Adrenal gland (tissue), 12 donors: ENCODE measurements around the gene SELENOO. TPM values are rescaled to one million over a fixed set of nuclear protein-coding genes. Genes with fewer than 3 reads are reported as not detected.

ENCODE experiments used
- DNase-seq, 7 donors: peaks; one replicate each; pipeline ENCODE4 v3.0.0-alpha.2; 2019 to 2020
- H3K27ac ChIP-seq, 5 donors: fragments of 200-600 bp; sonication (generic) in 4 of 5; 1 replicate in 3 of 5; 2 replicates in 2 of 5; pipeline versions ENCODE4 v1.5.1 to v1.8.0; 2016 to 2020; ENCODE audit warnings: mild to moderate bottlenecking in 1 of 5
- H3K27me3 ChIP-seq: fragments of 200-600 bp; 2 replicates; pipeline ENCODE4 v1.8.0; 2021
- H3K36me3 ChIP-seq, 2 donors: fragments of 200-600 bp; replicated peaks in 1 of 2; 1 replicate in 1 of 2; 2 replicates in 1 of 2; pipeline versions ENCODE4 v1.5.1 to v1.8.0; 2018 to 2022
- H3K4me1 ChIP-seq, 2 donors: fragments of 200-600 bp; replicated peaks in 1 of 2; 1 replicate in 1 of 2; 2 replicates in 1 of 2; pipeline versions ENCODE4 v1.5.1 to v1.8.0; 2018 to 2021
- H3K4me3 ChIP-seq, 4 donors: fragments of 200-600 bp; sonication (generic) in 3 of 4; one replicate each; pipeline ENCODE4 v1.5.1; 2016 to 2018
- H3K9me3 ChIP-seq, 3 donors: fragments of 200-600 bp; sonication (generic) in 1 of 3; replicated peaks in 1 of 3; 1 replicate in 2 of 3; 2 replicates in 1 of 3; pipeline versions ENCODE4 v1.5.1 to v1.8.0; 2016 to 2021
- POLR2A ChIP-seq, 2 donors: fragments of 450-650 bp; IDR thresholded peaks; one replicate each; pipeline ENCODE4 v1.6.1; 2017; ENCODE audit warnings: antibody characterized with exemption in 2 of 2, mild to moderate bottlenecking in 2 of 2, moderate library complexity in 1 of 2
- WGBS, 4 donors: extraction: QIAGEN DNeasy Blood & Tissue Kit in 2 of 4; methylation state at CpG; one replicate each; pipeline versions ENCODE4 v1.1.5 to v1.1.7; 2013 to 2017; 5-methylcytosine and 5-hydroxymethylcytosine counted together
- intact Hi-C, 2 donors: fragments of 100-400 bp; cut with DNase I; formaldehyde crosslinking; loops; one replicate each; pipeline versions ENCODE4 v1.14.1 to v1.15.0; 2022 to 2023
- polyA plus RNA-seq, 3 donors: library from polyadenylated mRNA; stranded (reverse); fragments of 200-250 nt in 2 of 3; fragments of 350-450 nt in 1 of 3; fragmentation: Illumina TruSeq in 1 of 3; extraction: RNeasy Lipid Tissue Mini Kit (QIAGEN cat#74804) in 1 of 3; gene quantifications; one replicate each; pipeline ENCODE4 v1.2.3, GENCODE V29; 2013 to 2014
- total RNA-seq, 9 donors: library from RNA; depleted of rRNA in 4 of 9; stranded (reverse); fragments of >200 nt in 4 of 9; fragments of 120-200 nt in 1 of 9; fragmentation: NEBNext Ultra II Directional in 1 of 9; extraction: Animal tissue kit (Norgen Biotek cat#: 25700) in 1 of 9; gene quantifications; one replicate each; pipeline versions ENCODE4 v1.1.0 to v1.2.4, GENCODE V29; 2013 to 2023
- TF ChIP-seq, protein P1 (sequence below), 6 experiments: fragments of 450-650 bp in 4 of 6; fragments of 200-600 bp in 2 of 6; sonication (generic) in 1 of 6; IDR thresholded peaks; 1 replicate in 5 of 6; 2 replicates in 1 of 6; pipeline versions ENCODE4 v1.5.1 to v1.8.0; 2016 to 2021; ENCODE audit warnings: antibody characterized with exemption in 6 of 6, mild to moderate bottlenecking in 2 of 6, moderate library complexity in 1 of 6
- donor health status: healthy with polysubstance abuse.
- donor health status: Bipolar disorder and iron deficiency.
- donor health status: DM: yes; HTN: yes; CAD: no.
- donor health status: DM: no; HTN: no; CAD: no.
- donor health status: DM: no; HTN: no; CAD: no.
- donor health status: DM: yes; HTN: yes; CAD: no.

SELENOO gene
- total and polyA plus RNA-seq, 12 donors = 1.9 to 89.0 (median 35.8) TPM

DNA sequence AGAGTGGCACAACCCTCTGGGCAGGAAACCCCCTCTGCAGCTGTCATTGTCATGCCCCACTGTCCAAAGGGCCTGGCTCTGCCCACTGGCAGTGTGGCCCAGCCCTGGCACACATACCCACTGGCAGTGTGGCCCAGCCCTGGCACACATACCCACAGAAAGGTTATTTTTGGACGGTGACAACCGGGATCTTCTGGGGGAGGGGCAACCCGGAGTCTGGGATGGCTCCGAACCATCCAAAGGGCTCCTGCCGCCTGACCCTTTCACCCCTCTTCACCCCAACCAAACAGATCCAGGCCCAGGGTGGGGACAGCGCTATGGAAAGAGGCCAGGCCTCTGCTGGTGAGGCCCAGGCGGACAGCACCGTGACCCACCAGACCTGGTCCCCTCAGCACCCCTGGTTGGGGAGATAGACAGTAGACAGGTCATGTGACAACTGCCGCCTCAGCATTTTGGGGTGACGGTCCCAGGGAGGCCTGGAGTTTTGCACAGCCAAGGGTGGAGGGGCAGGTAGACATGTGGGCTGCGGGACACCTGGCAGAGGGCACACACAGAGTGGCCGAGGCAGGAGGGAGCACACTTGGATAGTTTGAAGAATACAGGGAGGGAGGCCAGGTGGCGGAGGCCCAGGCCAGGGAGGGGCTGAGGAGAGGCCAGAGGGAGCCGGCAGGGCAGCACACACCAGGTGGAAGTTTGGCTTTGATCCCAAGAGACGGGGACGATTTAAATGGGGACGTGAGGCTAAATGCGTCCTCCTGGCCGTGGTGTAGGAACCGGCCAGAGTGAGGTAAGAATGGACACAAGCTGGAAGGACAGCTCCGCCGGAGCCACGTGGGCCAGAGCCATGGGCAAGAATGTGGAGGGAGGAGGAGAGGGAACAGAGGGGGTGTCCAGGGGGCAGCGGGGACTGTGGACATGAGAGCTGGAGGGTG lies 57.8 kb downstream of the SELENOO start:
- Histone ChIP-seq H3K4me1 (no peaks in the 10 kb centered on the region), H3K27me3 (no peaks in the 10 kb centered on the region), H3K36me3 (no peaks in the 10 kb centered on the region), H3K4me3 (no peak overlapping the region), H3K9me3 (no peaks in the 10 kb centered on the region), H3K27ac (no peak overlapping the region)
- TF ChIP-seq POLR2A (IDR thresholded peaks at IDR 0.05) = no peak
- TF ChIP-seq, protein P1, sequence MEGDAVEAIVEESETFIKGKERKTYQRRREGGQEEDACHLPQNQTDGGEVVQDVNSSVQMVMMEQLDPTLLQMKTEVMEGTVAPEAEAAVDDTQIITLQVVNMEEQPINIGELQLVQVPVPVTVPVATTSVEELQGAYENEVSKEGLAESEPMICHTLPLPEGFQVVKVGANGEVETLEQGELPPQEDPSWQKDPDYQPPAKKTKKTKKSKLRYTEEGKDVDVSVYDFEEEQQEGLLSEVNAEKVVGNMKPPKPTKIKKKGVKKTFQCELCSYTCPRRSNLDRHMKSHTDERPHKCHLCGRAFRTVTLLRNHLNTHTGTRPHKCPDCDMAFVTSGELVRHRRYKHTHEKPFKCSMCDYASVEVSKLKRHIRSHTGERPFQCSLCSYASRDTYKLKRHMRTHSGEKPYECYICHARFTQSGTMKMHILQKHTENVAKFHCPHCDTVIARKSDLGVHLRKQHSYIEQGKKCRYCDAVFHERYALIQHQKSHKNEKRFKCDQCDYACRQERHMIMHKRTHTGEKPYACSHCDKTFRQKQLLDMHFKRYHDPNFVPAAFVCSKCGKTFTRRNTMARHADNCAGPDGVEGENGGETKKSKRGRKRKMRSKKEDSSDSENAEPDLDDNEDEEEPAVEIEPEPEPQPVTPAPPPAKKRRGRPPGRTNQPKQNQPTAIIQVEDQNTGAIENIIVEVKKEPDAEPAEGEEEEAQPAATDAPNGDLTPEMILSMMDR (IDR thresholded peaks at IDR 0.05) = no peak
- DNase-seq = no peak
- 80 to 84% (median 82%) methylated on average over 16 to 24 of the region's 24 CpGs for WGBS, 4 donors
- intact Hi-C loops = loop anchor here in 1 of 2 donors (10.0 kb wide), 1 partner anchor 356 kb away; no protein-coding TSS in a partner anchor

GRCh38 chr22:50259302-50259701 lies 58.5 kb downstream of the SELENOO start:
- Histone ChIP-seq H3K9me3 (no peaks in the 10 kb centered on the region), H3K4me1 (no peaks in the 10 kb centered on the region), H3K27ac (no peak overlapping the region), H3K36me3 (no peaks in the 10 kb centered on the region), H3K4me3 (no peak overlapping the region), H3K27me3 (no peaks in the 10 kb centered on the region)
- TF ChIP-seq, protein P1 (IDR thresholded peaks at IDR 0.05) = no peak
- TF ChIP-seq POLR2A (IDR thresholded peaks at IDR 0.05) = no peak
- 80 to 93% (median 89%) methylated on average over 13 to 15 of the region's 15 CpGs for WGBS, 4 donors
- intact Hi-C loops = loop anchor here in 1 of 2 donors (10.0 kb wide), 1 partner anchor 355 kb away; no protein-coding TSS in a partner anchor
- no peak for DNase-seq

GRCh38 chr22:50260434-50260800 lies 59.6 kb downstream of the SELENOO start:
- no peaks in the 10 kb centered on the region for H3K9me3 ChIP-seq
- DNase-seq = no peak
- peak overlapping the region in 2 of 4 donors; percentile 16 to 57 for H3K4me3 ChIP-seq
- no peaks in the 10 kb centered on the region for H3K36me3 ChIP-seq
- peak overlapping the region in 1 of 5 donors; percentile 66 for H3K27ac ChIP-seq
- no peaks in the 10 kb centered on the region for H3K27me3 ChIP-seq
- H3K4me1 ChIP-seq = no peaks in the 10 kb centered on the region
- 30 to 67% (median 41%) methylated on average over 1 to 11 of the region's 11 CpGs for WGBS, 4 donors
- intact Hi-C loops = no loop called here
- no peak for TF ChIP-seq POLR2A (IDR thresholded peaks at IDR 0.05)
- TF ChIP-seq, protein P1 (IDR thresholded peaks at IDR 0.05) = no peak

DNA sequence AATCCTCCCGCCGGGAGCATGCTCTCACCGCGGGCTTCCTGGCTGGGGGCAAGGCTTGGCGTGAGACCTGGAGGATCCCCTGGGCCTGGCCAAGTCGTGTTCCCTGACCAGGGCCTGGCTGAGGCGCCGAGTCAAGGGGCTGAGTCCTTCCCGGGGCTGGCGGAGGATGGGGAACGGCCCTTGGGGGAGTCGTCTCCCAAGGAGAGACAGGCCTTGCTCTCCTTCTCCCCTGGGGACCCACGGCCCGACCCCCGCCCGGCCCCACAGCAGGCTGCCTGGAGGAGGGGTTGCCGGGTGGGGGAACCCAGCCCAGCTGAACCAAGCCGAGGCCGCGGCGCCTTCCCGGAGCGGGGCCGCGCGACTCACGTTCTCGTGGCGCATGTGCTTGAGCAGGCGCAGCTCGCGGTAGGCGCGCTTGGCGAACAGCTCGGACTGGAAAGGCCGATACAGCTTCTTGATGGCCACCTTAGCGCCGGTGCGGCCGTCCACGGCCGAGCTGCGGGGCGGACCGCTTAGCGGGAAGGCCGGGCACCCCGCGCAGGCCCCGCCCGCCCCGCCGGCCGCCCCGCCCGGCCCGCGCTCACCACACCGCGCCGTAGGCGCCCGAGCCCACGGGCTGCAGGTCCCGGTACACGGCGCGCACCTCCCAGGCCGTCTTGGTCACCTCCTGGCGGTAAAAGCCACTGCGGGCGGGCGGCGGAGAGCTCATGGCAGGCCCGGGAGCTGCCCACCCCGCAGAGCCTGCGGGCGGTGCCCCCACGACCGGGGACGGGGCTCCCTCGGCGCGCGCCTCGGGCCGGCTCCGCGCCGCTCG lies 60.2 kb downstream of the SELENOO start:
- Histone ChIP-seq H3K27ac (peak overlapping the region in 2 of 5 donors; percentile 26 to 66), H3K4me3 (peak overlapping the region in 2 of 4 donors; percentile 16 to 57), H3K9me3 (no peaks in the 10 kb centered on the region), H3K27me3 (no peaks in the 10 kb centered on the region), H3K36me3 (no peaks in the 10 kb centered on the region), H3K4me1 (no peaks in the 10 kb centered on the region)
- peak in 1 of 7 donors; percentile 46 for DNase-seq
- intact Hi-C loops = no loop called here
- 0 to 2% (median 1%) methylated on average over 9 to 92 of the region's 92 CpGs for WGBS, 4 donors
- TF ChIP-seq POLR2A (IDR thresholded peaks at IDR 0.05) = no peak
